Prostate gland (tissue), 2 donors: ENCODE measurements around the gene PLK5.

Experiments
- POLR2A ChIP-seq: fragments of 450-650 bp; IDR thresholded peaks from one replicate; pipeline ENCODE4 v1.6.1; 2016; ENCODE audit warnings: antibody characterized with exemption, mild to moderate bottlenecking
- TF ChIP-seq, protein P1 (sequence below), 4 experiments: fragments of 200-600 bp in 2 of 4; fragments of 450-650 bp in 2 of 4; sonication (generic) in 2 of 4; IDR thresholded peaks; 1 replicate in 3 of 4; 2 replicates in 1 of 4; pipeline ENCODE4 v1.5.1; 2016 to 2019; ENCODE audit warnings: antibody characterized with exemption in 4 of 4, mild to moderate bottlenecking in 2 of 4, moderate library complexity in 2 of 4

DNA sequence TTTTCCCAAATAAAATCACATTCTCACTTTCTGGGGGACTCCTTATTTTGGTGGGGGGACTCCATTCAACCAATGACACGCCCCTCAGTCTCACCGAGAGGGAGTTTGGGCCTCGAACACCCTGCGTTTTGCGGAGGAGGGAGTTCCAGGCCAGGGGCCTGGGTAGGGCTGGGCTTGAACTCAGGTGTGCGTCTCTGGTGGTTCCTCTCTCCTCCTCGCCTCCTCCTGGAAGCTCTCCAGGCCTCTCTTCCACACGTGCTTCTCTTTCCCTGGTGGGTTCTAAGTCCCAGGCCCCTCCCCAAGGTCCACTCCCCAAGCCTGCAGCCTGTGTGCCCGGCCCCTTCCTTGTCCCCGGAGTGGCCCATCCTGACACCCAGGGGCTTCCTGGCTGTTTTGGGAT lies 29.5 kb downstream of the PLK5 start:
- TF ChIP-seq, protein P1, sequence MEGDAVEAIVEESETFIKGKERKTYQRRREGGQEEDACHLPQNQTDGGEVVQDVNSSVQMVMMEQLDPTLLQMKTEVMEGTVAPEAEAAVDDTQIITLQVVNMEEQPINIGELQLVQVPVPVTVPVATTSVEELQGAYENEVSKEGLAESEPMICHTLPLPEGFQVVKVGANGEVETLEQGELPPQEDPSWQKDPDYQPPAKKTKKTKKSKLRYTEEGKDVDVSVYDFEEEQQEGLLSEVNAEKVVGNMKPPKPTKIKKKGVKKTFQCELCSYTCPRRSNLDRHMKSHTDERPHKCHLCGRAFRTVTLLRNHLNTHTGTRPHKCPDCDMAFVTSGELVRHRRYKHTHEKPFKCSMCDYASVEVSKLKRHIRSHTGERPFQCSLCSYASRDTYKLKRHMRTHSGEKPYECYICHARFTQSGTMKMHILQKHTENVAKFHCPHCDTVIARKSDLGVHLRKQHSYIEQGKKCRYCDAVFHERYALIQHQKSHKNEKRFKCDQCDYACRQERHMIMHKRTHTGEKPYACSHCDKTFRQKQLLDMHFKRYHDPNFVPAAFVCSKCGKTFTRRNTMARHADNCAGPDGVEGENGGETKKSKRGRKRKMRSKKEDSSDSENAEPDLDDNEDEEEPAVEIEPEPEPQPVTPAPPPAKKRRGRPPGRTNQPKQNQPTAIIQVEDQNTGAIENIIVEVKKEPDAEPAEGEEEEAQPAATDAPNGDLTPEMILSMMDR (IDR thresholded peaks at IDR 0.05), result no peak
- TF ChIP-seq POLR2A, result no peak
